CD4-positive, alpha-beta T cell (primary cell): Measurements from ENCODE around the gene RAB8B. TPM values are rescaled to one million over a fixed set of nuclear protein-coding genes. Genes with fewer than 3 reads are reported as not detected.
A peak's percentile ranks its signal among the peaks of the same experiment; 100 is the strongest.

Experiments
- ATAC-seq: fragments of 200-7000 bp; cut with Tn5 transposase; one replicate; pipeline ENCODE4 v1.10.0; 2022; ENCODE audit warnings: mild to moderate bottlenecking; ENCODE audit not compliant: poor library complexity
- CTCF ChIA-PET: fragments of 350-600 bp; sonication (Branson Sonifier 250); formaldehyde crosslinking; loops from one replicate; lab custom pipeline; 2021; ENCODE audit warnings: antibody characterized with exemption, inconsistent platforms; lab: Charles Lee
- POLR2A ChIA-PET: fragments of 350-600 bp; sonication (Branson Sonifier 250); formaldehyde crosslinking; loops from one replicate; lab custom pipeline; 2021; ENCODE audit warnings: antibody characterized with exemption, inconsistent platforms; lab: Charles Lee
- DNase-seq, 14 experiments: peaks; one replicate each; pipeline ENCODE4 v3.0.0-alpha.2; 2013 to 2020; ENCODE audit warnings: mixed read lengths in 2 of 14
- H3K27ac ChIP-seq, 2 donors: one replicate each; pipeline versions ENCODE4 v1.5.1 to v1.7.0; 2013; ENCODE audit warnings: low read length in 2 of 2, low read depth in 1 of 2, mild to moderate bottlenecking in 1 of 2
- H3K27me3 ChIP-seq, 2 experiments: 1 replicate in 1 of 2; 2 replicates in 1 of 2; pipeline versions ENCODE4 v1.6.1 to v1.7.0; 2013; ENCODE audit warnings: low read length in 2 of 2, control low read depth in 1 of 2, mild to moderate bottlenecking in 1 of 2, moderate library complexity in 1 of 2; ENCODE audit not compliant: insufficient read depth in 2 of 2, control insufficient read depth in 1 of 2
- H3K36me3 ChIP-seq: one replicate; pipeline ENCODE4 v1.6.1; 2013; ENCODE audit warnings: low read length, control low read depth; ENCODE audit not compliant: insufficient read depth
- H3K4me1 ChIP-seq: one replicate; pipeline ENCODE4 v1.6.1; 2013; ENCODE audit warnings: low read length, control low read depth; ENCODE audit not compliant: insufficient read depth
- H3K4me3 ChIP-seq: one replicate; pipeline ENCODE4 v1.5.1; 2013; ENCODE audit warnings: mild to moderate bottlenecking, low read length, moderate library complexity
- H3K9me3 ChIP-seq, 2 experiments: 1 replicate in 1 of 2; 2 replicates in 1 of 2; pipeline versions ENCODE4 v1.6.1 to v1.7.0; 2013; ENCODE audit warnings: low read length in 2 of 2, mild to moderate bottlenecking in 2 of 2, control low read depth in 1 of 2, moderate library complexity in 1 of 2; ENCODE audit not compliant: control insufficient read depth in 1 of 2, insufficient read depth in 1 of 2
- H3K27ac Mint-ChIP-seq: one replicate; pipeline ENCODE4 v1.8.0; 2020; ENCODE audit warnings: mixed read lengths
- H3K27me3 Mint-ChIP-seq: one replicate; pipeline ENCODE4 v1.8.0; 2021; ENCODE audit warnings: mixed read lengths
- H3K36me3 Mint-ChIP-seq: one replicate; pipeline ENCODE4 v1.8.0; 2021; ENCODE audit warnings: low read depth, mixed read lengths
- H3K4me1 Mint-ChIP-seq: one replicate; pipeline ENCODE4 v1.8.0; 2021; ENCODE audit warnings: low read depth, mixed read lengths
- H3K4me3 Mint-ChIP-seq: one replicate; pipeline ENCODE4 v1.8.0; 2020; ENCODE audit warnings: mild to moderate bottlenecking, mixed read lengths
- H3K9me3 Mint-ChIP-seq: one replicate; pipeline ENCODE4 v1.8.0; 2020; ENCODE audit warnings: mixed read lengths
- CTCF ChIP-seq: fragments of 200-600 bp; IDR thresholded peaks from one replicate; pipeline ENCODE4 v1.8.0; 2022; ENCODE audit warnings: antibody characterized with exemption, mild to moderate bottlenecking
- intact Hi-C, 2 experiments: fragments of 100-400 bp; cut with DNase I in 1 of 2; cut with micrococcal nuclease in 1 of 2; formaldehyde crosslinking; loops; one replicate each; pipeline versions ENCODE4 v1.15.1 to v1.9.0; 2023 to 2025; cut with DNase I, micrococcal nuclease
- total RNA-seq, 174 experiments: library from RNA in 2 of 174; stranded (reverse) in 2 of 174; gene quantifications; one replicate each; pipeline ENCODE4 v1.2.3 and lab custom pipeline; 2021 to 2026

The RAB8B gene
- total RNA-seq, 2 experiments from 2014 or later, result 74.5 to 75.2 TPM

GRCh38 chr15:63226155-63226883 is 36.9 kb downstream of the RAB8B start:
- intact Hi-C loops, result loop anchor here (2.0 to 5.0 kb wide), 3 partner anchors 14 to 36 kb away; no protein-coding TSS in a partner anchor
- no peaks in the 10 kb centered on the region for H3K9me3 Mint-ChIP-seq
- DNase-seq, result no peak
- TF ChIP-seq CTCF, result no peak
- H3K4me3 ChIP-seq, result no peak overlapping the region
- H3K27ac Mint-ChIP-seq, result peak overlapping the region; percentile 42
- no peak for ATAC-seq
- peaks cover 19% of the 10 kb centered on the region for H3K4me1 ChIP-seq
- POLR2A ChIA-PET, result interaction anchor here (0.7 to 12.0 kb wide), 3 partner anchors 24 to 277 kb away, joined by 3 to 176 read pairs (median 4); no protein-coding TSS in a partner anchor
- H3K27me3 ChIP-seq, result no peaks in the 10 kb centered on the region
- H3K36me3 ChIP-seq, result peaks cover 28% of the 10 kb centered on the region
- peaks cover 54% of the 10 kb centered on the region for H3K36me3 Mint-ChIP-seq
- H3K4me1 Mint-ChIP-seq, result peaks cover 83% of the 10 kb centered on the region
- H3K27ac ChIP-seq, result peak overlapping the region in 1 of 2 donors; percentile 4
- peak overlapping the region; percentile 54 for H3K4me3 Mint-ChIP-seq
- CTCF ChIA-PET, result interaction anchor here (1.3 kb wide), 1 partner anchor 32 kb away, joined by 3 read pairs; no protein-coding TSS in a partner anchor
- H3K27me3 Mint-ChIP-seq, result no peaks in the 10 kb centered on the region
- H3K9me3 ChIP-seq, result no peaks in the 10 kb centered on the region

GRCh38 chr15:63226966-63227401 is 37.6 kb downstream of the RAB8B start:
- Histone ChIP-seq H3K4me1 (peaks cover 16% of the 10 kb centered on the region), H3K27me3 (no peaks in the 10 kb centered on the region), H3K4me3 (no peak overlapping the region), H3K9me3 (no peaks in the 10 kb centered on the region), H3K27ac (peak overlapping the region in 1 of 2 donors; percentile 4), H3K36me3 (peaks cover 28% of the 10 kb centered on the region)
- intact Hi-C loops, result loop anchor here (2.0 to 5.0 kb wide), 3 partner anchors 14 to 35 kb away; no protein-coding TSS in a partner anchor
- H3K36me3 Mint-ChIP-seq, result peaks cover 54% of the 10 kb centered on the region
- no peaks in the 10 kb centered on the region for H3K27me3 Mint-ChIP-seq
- no peaks in the 10 kb centered on the region for H3K9me3 Mint-ChIP-seq
- ChIA-PET CTCF (interaction anchor here (1.3 to 2.1 kb wide), 2 partner anchors 18 to 32 kb away, joined by 3 to 7 read pairs; no protein-coding TSS in a partner anchor), POLR2A (interaction anchor here (0.7 to 12.0 kb wide), 2 partner anchors 25 to 33 kb away, joined by 3 to 176 read pairs; no protein-coding TSS in a partner anchor)
- ATAC-seq, result no peak
- no peak overlapping the region for H3K4me3 Mint-ChIP-seq
- no peak for TF ChIP-seq CTCF
- DNase-seq, result no peak
- peaks cover 83% of the 10 kb centered on the region for H3K4me1 Mint-ChIP-seq
- H3K27ac Mint-ChIP-seq, result peak overlapping the region; percentile 86

GRCh38 chr15:63227689-63228088 is 38.3 kb downstream of the RAB8B start:
- DNase-seq (no peak), ATAC-seq (no peak)
- Mint-ChIP-seq H3K4me1 (peaks cover 86% of the 10 kb centered on the region), H3K4me3 (no peak overlapping the region), H3K27ac (peak overlapping the region; percentile 86), H3K36me3 (peaks cover 49% of the 10 kb centered on the region), H3K27me3 (no peaks in the 10 kb centered on the region), H3K9me3 (no peaks in the 10 kb centered on the region)
- no peak for TF ChIP-seq CTCF
- H3K36me3 ChIP-seq, result peaks cover 28% of the 10 kb centered on the region
- H3K27me3 ChIP-seq, result no peaks in the 10 kb centered on the region
- peaks cover 16% of the 10 kb centered on the region for H3K4me1 ChIP-seq
- intact Hi-C loops, result loop anchor here (2.0 to 5.0 kb wide), 3 partner anchors 15 to 35 kb away; no protein-coding TSS in a partner anchor
- POLR2A ChIA-PET, result interaction anchor here (12.0 kb wide), 1 partner anchor 34 kb away, joined by 176 read pairs; no protein-coding TSS in a partner anchor
- CTCF ChIA-PET, result interaction anchor here (0.8 to 2.1 kb wide), 2 partner anchors 10 to 17 kb away, joined by 4 to 7 read pairs; no protein-coding TSS in a partner anchor
- H3K27ac ChIP-seq, result no peak overlapping the region
- no peak overlapping the region for H3K4me3 ChIP-seq
- H3K9me3 ChIP-seq, result no peaks in the 10 kb centered on the region
